IMR-90 (cell line): ENCODE measurements around the gene CEACAM20.
"Not testable (repeated sequence)": the region's sequence is repeated elsewhere in the genome, so short reads cannot be mapped to it uniquely, and the experiment has no call there.

Experiments used
- CHD1 ChIP-seq: IDR thresholded peaks from 2 replicates; pipeline ENCODE4 v1.6.1; 2012; ENCODE audit warnings: low read depth, low read length, improper control_type of control experiment
- CTCF ChIP-seq: conservative IDR thresholded peaks from 2 replicates; pipeline ENCODE4 v1.5.1; 2012; ENCODE audit warnings: mild to moderate bottlenecking, low read depth, low read length, improper control_type of control experiment
- FOS ChIP-seq: fragments of 150-350 bp; IDR thresholded peaks from 2 replicates; pipeline ENCODE4 v1.6.1; 2016; ENCODE audit warnings: low read depth, low read length
- MAZ ChIP-seq: IDR thresholded peaks from 2 replicates; pipeline ENCODE4 v1.6.1; 2012; ENCODE audit warnings: low read depth, mild to moderate bottlenecking, low read length, improper control_type of control experiment, moderate library complexity, borderline replicate concordance
- MXI1 ChIP-seq: IDR thresholded peaks from 2 replicates; pipeline ENCODE4 v1.6.1; 2012; ENCODE audit warnings: low read depth, mild to moderate bottlenecking, low read length, moderate library complexity, borderline replicate concordance
- NFE2L2 ChIP-seq: fragments of 150-350 bp; IDR thresholded peaks from 2 replicates; pipeline ENCODE4 v1.6.1; 2016; ENCODE audit warnings: low read depth, mild to moderate bottlenecking, low read length
- POLR2A ChIP-seq: IDR thresholded peaks from 2 replicates; pipeline ENCODE4 v1.6.1; 2012; ENCODE audit warnings: mild to moderate bottlenecking, low read depth, low read length
- RAD21 ChIP-seq: IDR thresholded peaks from 2 replicates; pipeline ENCODE4 v1.6.1; 2012; ENCODE audit warnings: low read length, improper control_type of control experiment
- RFX5 ChIP-seq: IDR thresholded peaks from 2 replicates; pipeline ENCODE4 v1.8.0; 2012; ENCODE audit warnings: low read depth, mild to moderate bottlenecking, low read length, moderate library complexity
- USF2 ChIP-seq: fragments of 150-350 bp; IDR thresholded peaks from 2 replicates; pipeline ENCODE4 v1.6.1; 2017; ENCODE audit warnings: mild to moderate bottlenecking, antibody characterized with exemption, low read length, low read depth

- TF ChIP-seq FOS, POLR2A, CTCF, MAZ, RFX5, RAD21, MXI1, CHD1, USF2, NFE2L2: not testable (repeated sequence)
Observed at GRCh38 chr19:44535361-44535760, 5.9 kb upstream of the CEACAM20 start.
